Neural cell (in vitro differentiated cells): ENCODE measurements around the gene GXYLT2. TPM values are rescaled to one million over a fixed set of nuclear protein-coding genes. Genes with fewer than 3 reads are reported as not detected.

Experiments
- H2AFZ ChIP-seq: fragments of 200-600, 300-800 bp; sonication (generic), shearing (Covaris generic); 2 replicates; pipeline ENCODE4 v1.6.0; 2014; ENCODE audit warnings: low read depth, mild to moderate bottlenecking, antibody characterized with exemption, low read length, moderate library complexity
- H3F3A ChIP-seq: fragments of 200-600 bp; shearing (Covaris generic); 2 replicates; pipeline ENCODE4 v1.6.1; 2016; ENCODE audit warnings: mild to moderate bottlenecking, moderate library complexity, mixed read lengths, antibody characterized with exemption, low read length; ENCODE audit not compliant: insufficient read depth, poor library complexity, severe bottlenecking
- H3K27ac ChIP-seq: fragments of 200-600, 300-800 bp; sonication (generic), shearing (Covaris generic); 2 replicates; pipeline ENCODE4 v1.5.1; 2014; ENCODE audit warnings: mild to moderate bottlenecking, low read length, moderate library complexity
- H3K27me3 ChIP-seq: fragments of 300-800, 200-600 bp; sonication (generic), shearing (Covaris generic); 2 replicates; pipeline ENCODE4 v1.6.0; 2014; ENCODE audit warnings: mild to moderate bottlenecking, low read depth, low read length, moderate library complexity; ENCODE audit not compliant: insufficient read depth
- H3K36me3 ChIP-seq: fragments of 300-800, 200-600 bp; sonication (generic), shearing (Covaris generic); 2 replicates; pipeline ENCODE4 v1.5.1; 2014; ENCODE audit warnings: mild to moderate bottlenecking, antibody characterized with exemption, low read length, moderate library complexity; ENCODE audit not compliant: insufficient read depth
- H3K4me2 ChIP-seq: fragments of 300-800, 200-600 bp; sonication (generic), shearing (Covaris generic); 2 replicates; pipeline ENCODE4 v1.6.0; 2014; ENCODE audit warnings: mild to moderate bottlenecking, low read length
- H3K4me3 ChIP-seq: fragments of 300-800, 200-600 bp; sonication (generic), shearing (Covaris generic); 2 replicates; pipeline ENCODE4 v1.5.1; 2014; ENCODE audit warnings: mild to moderate bottlenecking, low read length, moderate library complexity
- H3K79me2 ChIP-seq: fragments of 200-600 bp; shearing (Covaris generic); replicated peaks from 2 replicates; pipeline ENCODE4 v1.6.0; 2014; ENCODE audit warnings: mild to moderate bottlenecking, low read length, moderate library complexity; ENCODE audit not compliant: insufficient read depth
- H3K9ac ChIP-seq: fragments of 300-800, 200-600 bp; sonication (generic), shearing (Covaris generic); 2 replicates; pipeline ENCODE4 v1.6.1; 2016; ENCODE audit warnings: mild to moderate bottlenecking, low read length, mixed read lengths
- H3K9me2 ChIP-seq: fragments of 200-600 bp; shearing (Covaris generic); 2 replicates; pipeline ENCODE4 v1.6.1; 2016; ENCODE audit warnings: mild to moderate bottlenecking, low read length, mixed read lengths; ENCODE audit not compliant: insufficient read depth
- H3K9me3 ChIP-seq: fragments of 200-600, 300-800 bp; sonication (generic), shearing (Covaris generic); 2 replicates; pipeline ENCODE4 v1.6.1; 2016; ENCODE audit warnings: mild to moderate bottlenecking, mixed run types, low read length, moderate library complexity, mixed read lengths
- H4K20me1 ChIP-seq: fragments of 200-600 bp; shearing (Covaris generic); 2 replicates; pipeline ENCODE4 v1.6.1; 2016; ENCODE audit warnings: mild to moderate bottlenecking, mixed run types; ENCODE audit not compliant: insufficient read depth
- EP300 ChIP-seq: fragments of 450-650 bp; conservative IDR thresholded peaks from 2 replicates; pipeline ENCODE4 v1.6.1; 2014; ENCODE audit warnings: antibody characterized with exemption, mild to moderate bottlenecking, moderate library complexity; ENCODE audit not compliant: poor library complexity, severe bottlenecking
- EZH2 ChIP-seq: fragments of 200-600, 300-800 bp; shearing (Covaris generic), sonication (generic); IDR thresholded peaks from 2 replicates; pipeline ENCODE4 v1.6.1; 2014; ENCODE audit warnings: antibody characterized with exemption, low read length, borderline replicate concordance, mild to moderate bottlenecking; ENCODE audit not compliant: insufficient read depth, poor library complexity, severe bottlenecking
- MXI1 ChIP-seq: fragments of 450-650 bp; conservative IDR thresholded peaks from 2 replicates; pipeline ENCODE4 v1.6.1; 2014; ENCODE audit warnings: antibody characterized with exemption, mild to moderate bottlenecking; ENCODE audit not compliant: poor library complexity, severe bottlenecking
- POLR2AphosphoS5 ChIP-seq: IDR thresholded peaks from 2 replicates; pipeline ENCODE4 v1.6.1; 2012
- RAD21 ChIP-seq: fragments of 450-650 bp; conservative IDR thresholded peaks from 2 replicates; pipeline ENCODE4 v1.6.1; 2014; ENCODE audit warnings: antibody characterized with exemption, mild to moderate bottlenecking, moderate library complexity
- SMC3 ChIP-seq: fragments of 450-650 bp; conservative IDR thresholded peaks from 2 replicates; pipeline ENCODE4 v1.6.1; 2014; ENCODE audit warnings: antibody characterized with exemption, mild to moderate bottlenecking, moderate library complexity; ENCODE audit not compliant: poor library complexity
- TAF1 ChIP-seq: IDR thresholded peaks from 2 replicates; pipeline ENCODE4 v1.6.1; 2012; ENCODE audit warnings: low read depth
- polyA plus RNA-seq: library from polyadenylated mRNA; depleted of rRNA; stranded (reverse); fragments of >200 nt; gene quantifications from 2 replicates; pipeline ENCODE4 v1.2.3, GENCODE V29; 2014
- TF ChIP-seq, protein P1 (sequence below): fragments of 450-650 bp; IDR thresholded peaks from 2 replicates; pipeline ENCODE4 v1.5.1; 2014; ENCODE audit warnings: antibody characterized with exemption, mild to moderate bottlenecking, moderate library complexity; ENCODE audit not compliant: poor library complexity, severe bottlenecking
- TF ChIP-seq, protein P2 (sequence below): IDR thresholded peaks from 2 replicates; pipeline ENCODE4 v1.6.1; 2012; ENCODE audit warnings: borderline replicate concordance

Gene GXYLT2
- polyA plus RNA-seq, 1 donor from 2014 or later: 0.48 TPM

DNA sequence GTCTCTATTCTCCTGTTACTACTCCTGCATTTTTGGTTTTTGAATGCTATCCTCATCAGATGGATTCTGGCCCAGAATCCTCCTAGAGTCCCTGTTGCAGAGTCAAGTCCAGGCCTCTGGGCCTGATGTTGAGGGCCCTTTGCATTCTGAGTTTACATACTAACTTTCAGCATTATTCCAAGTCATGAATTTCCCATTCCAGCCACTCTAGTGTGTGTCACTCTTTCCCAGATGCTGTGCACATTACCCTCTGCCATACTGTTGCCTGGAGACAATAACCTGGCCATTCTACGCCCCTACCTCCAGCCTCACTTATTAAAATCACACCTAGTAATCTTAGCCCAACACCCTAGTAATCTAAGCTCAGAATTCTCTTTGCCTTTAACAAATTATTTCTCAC is 53.4 kb downstream of the GXYLT2 start:
- Histone ChIP-seq H4K20me1 (no peaks in the 10 kb centered on the region), H3K4me2 (no peak overlapping the region), H3K27me3 (no peaks in the 10 kb centered on the region), H3K4me3 (no peak overlapping the region), H3K9me2 (no peaks in the 10 kb centered on the region), H2AFZ (no peak overlapping the region), H3K9ac (no peak overlapping the region), H3K79me2 (no peaks in the 10 kb centered on the region), H3K36me3 (no peaks in the 10 kb centered on the region), H3K27ac (no peak overlapping the region), H3K9me3 (no peaks in the 10 kb centered on the region), H3F3A (no peaks in the 10 kb centered on the region)
- no peak for TF ChIP-seq EP300
- TF ChIP-seq POLR2AphosphoS5: no peak
- TF ChIP-seq MXI1: no peak
- TF ChIP-seq, protein P1, sequence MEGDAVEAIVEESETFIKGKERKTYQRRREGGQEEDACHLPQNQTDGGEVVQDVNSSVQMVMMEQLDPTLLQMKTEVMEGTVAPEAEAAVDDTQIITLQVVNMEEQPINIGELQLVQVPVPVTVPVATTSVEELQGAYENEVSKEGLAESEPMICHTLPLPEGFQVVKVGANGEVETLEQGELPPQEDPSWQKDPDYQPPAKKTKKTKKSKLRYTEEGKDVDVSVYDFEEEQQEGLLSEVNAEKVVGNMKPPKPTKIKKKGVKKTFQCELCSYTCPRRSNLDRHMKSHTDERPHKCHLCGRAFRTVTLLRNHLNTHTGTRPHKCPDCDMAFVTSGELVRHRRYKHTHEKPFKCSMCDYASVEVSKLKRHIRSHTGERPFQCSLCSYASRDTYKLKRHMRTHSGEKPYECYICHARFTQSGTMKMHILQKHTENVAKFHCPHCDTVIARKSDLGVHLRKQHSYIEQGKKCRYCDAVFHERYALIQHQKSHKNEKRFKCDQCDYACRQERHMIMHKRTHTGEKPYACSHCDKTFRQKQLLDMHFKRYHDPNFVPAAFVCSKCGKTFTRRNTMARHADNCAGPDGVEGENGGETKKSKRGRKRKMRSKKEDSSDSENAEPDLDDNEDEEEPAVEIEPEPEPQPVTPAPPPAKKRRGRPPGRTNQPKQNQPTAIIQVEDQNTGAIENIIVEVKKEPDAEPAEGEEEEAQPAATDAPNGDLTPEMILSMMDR: no peak
- TF ChIP-seq, protein P2, sequence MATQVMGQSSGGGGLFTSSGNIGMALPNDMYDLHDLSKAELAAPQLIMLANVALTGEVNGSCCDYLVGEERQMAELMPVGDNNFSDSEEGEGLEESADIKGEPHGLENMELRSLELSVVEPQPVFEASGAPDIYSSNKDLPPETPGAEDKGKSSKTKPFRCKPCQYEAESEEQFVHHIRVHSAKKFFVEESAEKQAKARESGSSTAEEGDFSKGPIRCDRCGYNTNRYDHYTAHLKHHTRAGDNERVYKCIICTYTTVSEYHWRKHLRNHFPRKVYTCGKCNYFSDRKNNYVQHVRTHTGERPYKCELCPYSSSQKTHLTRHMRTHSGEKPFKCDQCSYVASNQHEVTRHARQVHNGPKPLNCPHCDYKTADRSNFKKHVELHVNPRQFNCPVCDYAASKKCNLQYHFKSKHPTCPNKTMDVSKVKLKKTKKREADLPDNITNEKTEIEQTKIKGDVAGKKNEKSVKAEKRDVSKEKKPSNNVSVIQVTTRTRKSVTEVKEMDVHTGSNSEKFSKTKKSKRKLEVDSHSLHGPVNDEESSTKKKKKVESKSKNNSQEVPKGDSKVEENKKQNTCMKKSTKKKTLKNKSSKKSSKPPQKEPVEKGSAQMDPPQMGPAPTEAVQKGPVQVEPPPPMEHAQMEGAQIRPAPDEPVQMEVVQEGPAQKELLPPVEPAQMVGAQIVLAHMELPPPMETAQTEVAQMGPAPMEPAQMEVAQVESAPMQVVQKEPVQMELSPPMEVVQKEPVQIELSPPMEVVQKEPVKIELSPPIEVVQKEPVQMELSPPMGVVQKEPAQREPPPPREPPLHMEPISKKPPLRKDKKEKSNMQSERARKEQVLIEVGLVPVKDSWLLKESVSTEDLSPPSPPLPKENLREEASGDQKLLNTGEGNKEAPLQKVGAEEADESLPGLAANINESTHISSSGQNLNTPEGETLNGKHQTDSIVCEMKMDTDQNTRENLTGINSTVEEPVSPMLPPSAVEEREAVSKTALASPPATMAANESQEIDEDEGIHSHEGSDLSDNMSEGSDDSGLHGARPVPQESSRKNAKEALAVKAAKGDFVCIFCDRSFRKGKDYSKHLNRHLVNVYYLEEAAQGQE: no peak
- no peak for TF ChIP-seq EZH2
- no peak for TF ChIP-seq TAF1
- no peak for TF ChIP-seq SMC3
- no peak for TF ChIP-seq RAD21

DNA sequence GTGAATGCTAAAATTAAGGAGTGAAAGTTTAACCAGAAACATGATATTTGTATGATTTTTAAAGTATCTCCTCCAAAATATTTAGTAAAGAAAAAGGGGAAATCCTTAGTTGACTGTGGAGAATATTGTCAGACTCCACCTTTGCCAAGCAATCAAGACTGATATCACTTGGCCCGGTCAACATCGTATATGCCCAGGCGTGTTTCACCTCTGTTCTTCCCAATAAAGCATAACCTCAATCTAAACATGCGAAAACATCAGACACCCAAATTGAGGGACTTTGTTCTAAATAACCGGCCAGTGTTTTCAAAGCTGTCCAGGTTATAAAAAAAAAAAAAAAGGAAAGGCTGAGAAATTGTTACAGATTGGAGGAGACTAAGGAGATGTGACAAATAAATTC is 54.6 kb downstream of the GXYLT2 start:
- no peak overlapping the region for H2AFZ ChIP-seq
- no peak overlapping the region for H3K4me3 ChIP-seq
- H3K27me3 ChIP-seq: no peaks in the 10 kb centered on the region
- H3K36me3 ChIP-seq: no peaks in the 10 kb centered on the region
- H3K9me2 ChIP-seq: no peaks in the 10 kb centered on the region
- no peaks in the 10 kb centered on the region for H3K9me3 ChIP-seq
- H3K27ac ChIP-seq: no peak overlapping the region
- no peaks in the 10 kb centered on the region for H3F3A ChIP-seq
- no peaks in the 10 kb centered on the region for H3K79me2 ChIP-seq
- H3K9ac ChIP-seq: no peak overlapping the region
- H4K20me1 ChIP-seq: no peaks in the 10 kb centered on the region
- H3K4me2 ChIP-seq: no peak overlapping the region
- no peak for TF ChIP-seq EZH2
- no peak for TF ChIP-seq RAD21
- TF ChIP-seq POLR2AphosphoS5: no peak
- TF ChIP-seq EP300: no peak
- TF ChIP-seq TAF1: no peak
- TF ChIP-seq, protein P1: no peak
- TF ChIP-seq SMC3: no peak
- no peak for TF ChIP-seq MXI1
- TF ChIP-seq, protein P2: no peak
